IMR-90 (cell line): ENCODE results near the gene TMOD2. TPM values are rescaled to one million over a fixed set of nuclear protein-coding genes. Genes with fewer than 3 reads are reported as not detected.

Source experiments
- ATAC-seq: fragments of 200-7000 bp; cut with Tn5 transposase; 2 replicates; pipeline ENCODE4 v1.9.1; 2020; ENCODE audit warnings: low read depth, mild to moderate bottlenecking, moderate library complexity
- BruUV-seq: library from RNA; stranded (reverse); fragments of 400-500 nt; replicated peaks from 2 replicates; lab custom pipeline; 2021; lab: Mats Ljungman, UMichigan
- CTCF ChIA-PET: fragments of 300-600 bp; formaldehyde crosslinking; extraction: SDS; loops from one replicate; lab custom pipeline; 2021; ENCODE audit warnings: antibody characterized with exemption; lab: Yijun Ruan, JAX
- POLR2A ChIA-PET: fragments of 300-600 bp; sonication (Branson Sonifier 250); formaldehyde crosslinking; loops from one replicate; lab custom pipeline; 2022; ENCODE audit warnings: antibody characterized with exemption; ENCODE audit not compliant: unreplicated experiment; lab: Charles Lee
- DNase-seq: peaks from one replicate; pipeline ENCODE4 v3.0.0; 2013
- H2AFZ ChIP-seq: replicated peaks from 2 replicates; pipeline ENCODE3; 2013; ENCODE audit warnings: low read length, mild to moderate bottlenecking; ENCODE audit not compliant: poor library complexity
- H2AK5ac ChIP-seq: 2 replicates; pipeline ENCODE4 v1.6.1; 2013; ENCODE audit warnings: low read depth, low read length, inconsistent platforms
- H2AK9ac ChIP-seq: replicated peaks from 2 replicates; pipeline ENCODE3; 2013; ENCODE audit warnings: mild to moderate bottlenecking, low read depth, low read length, moderate library complexity; ENCODE audit not compliant: poor library complexity
- H2BK120ac ChIP-seq: 2 replicates; pipeline ENCODE4 v1.6.1; 2013; ENCODE audit warnings: low read depth, low read length, inconsistent platforms
- H2BK15ac ChIP-seq: 3 replicates; pipeline ENCODE4 v1.6.1; 2013; ENCODE audit warnings: low read depth, low read length, inconsistent platforms
- H2BK20ac ChIP-seq: 2 replicates; pipeline ENCODE4 v1.6.1; 2013; ENCODE audit warnings: low read depth, mild to moderate bottlenecking, inconsistent platforms, low read length, moderate library complexity
- H2BK5ac ChIP-seq: 2 replicates; pipeline ENCODE4 v1.6.1; 2013; ENCODE audit warnings: mild to moderate bottlenecking, low read depth, low read length, inconsistent platforms; ENCODE audit not compliant: poor library complexity, severe bottlenecking
- H3K14ac ChIP-seq: replicated peaks from 2 replicates; pipeline ENCODE4 v1.6.1; 2013; ENCODE audit warnings: low read depth, low read length, inconsistent platforms
- H3K18ac ChIP-seq: 2 replicates; pipeline ENCODE4 v1.6.1; 2013; ENCODE audit warnings: low read depth, low read length, control low read depth
- H3K23ac ChIP-seq: 2 replicates; pipeline ENCODE4 v1.6.1; 2013; ENCODE audit warnings: low read depth, low read length, inconsistent platforms
- H3K27ac ChIP-seq: 2 replicates; pipeline ENCODE4 v1.5.1; 2013; ENCODE audit warnings: mild to moderate bottlenecking, control low read depth, low read length; ENCODE audit not compliant: insufficient read depth
- H3K27me3 ChIP-seq: 2 replicates; pipeline ENCODE4 v1.6.1; 2013; ENCODE audit warnings: low read length; ENCODE audit not compliant: control insufficient read depth, insufficient read depth
- H3K36me3 ChIP-seq: 2 replicates; pipeline ENCODE4 v1.6.1; 2013; ENCODE audit warnings: low read length, mixed read lengths; ENCODE audit not compliant: control insufficient read depth, insufficient read depth
- H3K4ac ChIP-seq: 2 replicates; pipeline ENCODE4 v1.6.1; 2013; ENCODE audit warnings: low read depth, low read length, inconsistent platforms
- H3K4me1 ChIP-seq: 2 replicates; pipeline ENCODE4 v1.6.1; 2013; ENCODE audit warnings: low read length, mixed read lengths; ENCODE audit not compliant: control insufficient read depth, insufficient read depth
- H3K4me2 ChIP-seq: 2 replicates; pipeline ENCODE4 v1.6.1; 2013; ENCODE audit warnings: low read depth, mild to moderate bottlenecking, control low read depth, low read length, moderate library complexity
- H3K4me3 ChIP-seq: 2 replicates; pipeline ENCODE4 v1.5.1; 2013; ENCODE audit warnings: low read depth, mild to moderate bottlenecking, control low read depth, low read length, moderate library complexity; ENCODE audit not compliant: insufficient read depth
- H3K56ac ChIP-seq: 2 replicates; pipeline ENCODE4 v1.6.1; 2013; ENCODE audit warnings: low read length, inconsistent platforms; ENCODE audit not compliant: insufficient read depth; ENCODE audit errors: extremely low read depth
- H3K79me1 ChIP-seq, 2 experiments: 2 replicates each; pipeline ENCODE4 v1.6.1; 2013; ENCODE audit warnings: low read length in 2 of 2, inconsistent platforms in 1 of 2, low read depth in 1 of 2
- H3K9ac ChIP-seq: 2 replicates; pipeline ENCODE4 v1.6.1; 2013; ENCODE audit warnings: low read depth, low read length, control low read depth
- H3K9me1 ChIP-seq: 2 replicates; pipeline ENCODE4 v1.6.1; 2013; ENCODE audit warnings: low read length, inconsistent platforms; ENCODE audit not compliant: insufficient read depth
- H3K9me3 ChIP-seq: 2 replicates; pipeline ENCODE4 v1.6.1; 2013; ENCODE audit warnings: low read length; ENCODE audit not compliant: control insufficient read depth, insufficient read depth
- H4K20me1 ChIP-seq: 2 replicates; pipeline ENCODE4 v1.6.1; 2013; ENCODE audit warnings: low read length, inconsistent platforms; ENCODE audit not compliant: insufficient read depth
- H4K5ac ChIP-seq: 2 replicates; pipeline ENCODE4 v1.6.1; 2013; ENCODE audit warnings: mild to moderate bottlenecking, low read depth, low read length, control low read depth
- H4K8ac ChIP-seq, 2 experiments: 2 replicates each; pipeline ENCODE4 v1.6.1; 2013; ENCODE audit warnings: low read depth in 2 of 2, low read length in 2 of 2, control low read depth in 1 of 2, inconsistent platforms in 1 of 2
- H4K91ac ChIP-seq: 2 replicates; pipeline ENCODE4 v1.6.1; 2013; ENCODE audit warnings: low read depth, low read length, inconsistent platforms; ENCODE audit not compliant: insufficient read depth
- CHD1 ChIP-seq: IDR thresholded peaks from 2 replicates; pipeline ENCODE4 v1.6.1; 2012; ENCODE audit warnings: low read depth, low read length, improper control_type of control experiment
- FOS ChIP-seq: fragments of 150-350 bp; IDR thresholded peaks from 2 replicates; pipeline ENCODE4 v1.6.1; 2016; ENCODE audit warnings: low read depth, low read length
- MAZ ChIP-seq: IDR thresholded peaks from 2 replicates; pipeline ENCODE4 v1.6.1; 2012; ENCODE audit warnings: low read depth, mild to moderate bottlenecking, low read length, improper control_type of control experiment, moderate library complexity, borderline replicate concordance
- RCOR1 ChIP-seq: IDR thresholded peaks from 2 replicates; pipeline ENCODE4 v1.6.1; 2012; ENCODE audit warnings: mild to moderate bottlenecking, low read length, improper control_type of control experiment; ENCODE audit not compliant: insufficient replicate concordance
- USF2 ChIP-seq: fragments of 150-350 bp; IDR thresholded peaks from 2 replicates; pipeline ENCODE4 v1.6.1; 2017; ENCODE audit warnings: mild to moderate bottlenecking, antibody characterized with exemption, low read length, low read depth
- WGBS, 2 experiments: methylation state at CpG; one replicate each; pipeline versions ENCODE4 v1.1.5 to v1.1.7; 2013; ENCODE audit warnings: missing lambda C conversion rate in 2 of 2; ENCODE audit not compliant: insufficient read length in 1 of 2; ENCODE audit errors: extremely low coverage in 2 of 2; 5-methylcytosine and 5-hydroxymethylcytosine counted together
- dilution Hi-C: fragments of 300-500 bp; cut with HindIII; formaldehyde crosslinking; loops from one replicate; pipeline ENCODE4 v1.14.3; 2018; ENCODE audit warnings: low sequenced_read_pairs; ENCODE audit not compliant: unreplicated experiment
- in situ Hi-C: fragments of 300-500 bp; cut with MboI; formaldehyde crosslinking; loops from 3 replicates; pipeline ENCODE4 v1.14.3; 2019; ENCODE audit warnings: low sequenced_read_pairs, inconsistent platforms, mixed read lengths
- intact Hi-C: fragments of 100-400 bp; cut with micrococcal nuclease; formaldehyde crosslinking; loops from 2 replicates; pipeline ENCODE4 v1.10.0; 2022
- polyA plus RNA-seq, 3 experiments: library from polyadenylated mRNA; depleted of rRNA; stranded (reverse); fragments of >200 nt; gene quantifications; 2 replicates each; pipeline ENCODE4 v1.2.3, GENCODE V29; 2012; ENCODE audit warnings: low replicate concordance in 1 of 3
- total RNA-seq: library from RNA; depleted of rRNA; stranded (reverse); fragments of >200 nt; gene quantifications from 2 replicates; pipeline ENCODE4 v1.2.3, GENCODE V29; 2012

Gene TMOD2
- total and polyA plus RNA-seq, 2 of the 4 experiments (the other 2 are of a cell fraction) = 2.8 to 5.4 TPM

DNA sequence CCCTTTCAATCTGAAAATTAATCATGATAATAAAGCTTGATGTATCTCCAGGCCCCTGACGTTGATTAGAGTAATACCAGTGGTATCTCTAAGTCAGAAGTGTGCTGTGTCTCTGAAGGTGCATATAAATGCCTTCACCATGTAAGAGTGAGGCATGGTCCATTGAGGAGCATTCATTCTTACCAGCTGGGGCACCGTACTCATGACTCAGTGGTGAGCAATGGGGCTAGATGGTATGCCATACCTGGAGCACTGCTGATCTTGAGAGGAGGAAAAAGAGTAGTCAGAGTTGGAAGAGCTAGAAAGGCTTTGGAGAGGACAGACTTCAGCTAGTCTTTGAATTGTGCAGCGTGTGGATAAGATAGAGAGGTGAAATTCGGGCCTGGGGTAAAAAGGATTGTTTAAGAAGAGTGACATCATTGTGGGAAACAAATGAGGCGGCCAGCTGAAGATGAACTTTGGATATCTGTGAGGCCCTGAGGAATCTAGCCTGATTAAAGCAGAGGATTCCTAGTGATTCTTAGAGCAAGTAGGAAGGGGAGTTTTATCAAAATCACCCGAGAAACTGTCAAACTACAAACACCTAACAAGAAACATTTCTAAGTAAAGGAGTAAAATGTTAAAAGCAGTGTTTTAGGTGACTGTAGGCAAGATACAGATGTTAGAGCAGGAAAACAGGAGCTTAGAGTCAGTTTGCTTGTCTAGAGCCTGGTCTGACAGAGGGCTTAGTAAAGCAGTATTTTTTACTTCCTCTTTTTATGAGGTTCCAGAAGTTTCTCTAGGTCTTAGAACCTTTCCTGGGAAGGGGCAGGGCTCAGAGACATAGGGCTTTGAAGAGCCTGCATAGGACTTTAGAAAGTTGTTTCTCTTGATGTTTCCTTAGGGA lies 91.7 kb downstream of the TMOD2 start:
- no peaks in the 10 kb centered on the region for H3K27me3 ChIP-seq
- in situ Hi-C loops (no loop called here), intact Hi-C loops (no loop called here), dilution Hi-C loops (no loop called here)
- H3K4me1 ChIP-seq = peaks cover 22% of the 10 kb centered on the region
- peak; percentile 16 for TF ChIP-seq RCOR1
- peak; percentile 27; the same call in 1 of the 2 replicates for TF ChIP-seq FOS
- TF ChIP-seq USF2 = peak; percentile 39; the same call in 1 of the 2 replicates
- TF ChIP-seq MAZ = no peak
- TF ChIP-seq CHD1 = no peak
- H2AFZ ChIP-seq = no peak overlapping the region
- ChIA-PET POLR2A (no interaction called here), CTCF (interaction anchor here (0.5 to 0.9 kb wide), 2 partner anchors 57 to 81 kb away, joined by 3 to 4 read pairs; no protein-coding TSS in a partner anchor)
- H3K14ac ChIP-seq = peak overlapping the region; percentile 53
- peak; percentile 74 for ATAC-seq
- peak overlapping the region; percentile 37; the same call in 1 of the 2 replicates for H3K18ac ChIP-seq
- 0 out of 2 replicates have a peak overlapping the region, but pooled peaks have one; percentile 5 for H4K91ac ChIP-seq
- H3K79me1 ChIP-seq = peaks cover 19 to 86% of the 10 kb centered on the region in 2 experiments; a peak in 3 of 4 replicates
- H3K4ac ChIP-seq = peak overlapping the region; percentile 54; the same call in 1 of the 2 replicates
- no peak overlapping the region for H3K4me3 ChIP-seq
- H2BK15ac ChIP-seq = no peak overlapping the region
- DNase-seq = peak; percentile 79
- H4K20me1 ChIP-seq = peaks cover 89% of the 10 kb centered on the region
- H3K56ac ChIP-seq = 0 out of 2 replicates have a peak overlapping the region, but pooled peaks have one; percentile 34
- peak overlapping the region; percentile 8; the same call in 1 of the 2 replicates for H3K27ac ChIP-seq
- 21% methylated on average over 2 of the region's 6 CpGs; no CpG with 5 or more reads in 1 of the 2 experiments for WGBS, 2 experiments
- no peaks in the 10 kb centered on the region for H3K9me3 ChIP-seq
- H2BK20ac ChIP-seq = no peak overlapping the region
- H2AK5ac ChIP-seq = peak overlapping the region; percentile 25; the same call in 1 of the 2 replicates
- 0 out of 2 replicates have a peak overlapping the region, but pooled peaks have one; percentile 13 for H2BK120ac ChIP-seq
- H3K9ac ChIP-seq = peak overlapping the region; percentile 49; the same call in 1 of the 2 replicates
- H3K23ac ChIP-seq = peak overlapping the region; percentile 72
- H2AK9ac ChIP-seq = no peak overlapping the region
- H3K4me2 ChIP-seq = peak overlapping the region; percentile 66; the same call in 1 of the 2 replicates
- H4K5ac ChIP-seq = peak overlapping the region; percentile 13; the same call in 1 of the 2 replicates
- peaks cover 21% of the 10 kb centered on the region for H3K9me1 ChIP-seq
- no peaks in the 10 kb centered on the region for H3K36me3 ChIP-seq
- BruUV-seq = no TSS peak
- H2BK5ac ChIP-seq = peak overlapping the region; percentile 71
- H4K8ac ChIP-seq = peak overlapping the region in 1 of 2 experiments; percentile 44; a peak in 3 of 4 replicates
